Omental fat pad (tissue), 4 donors: ENCODE data around the gene HES1. TPM values are rescaled to one million over a fixed set of nuclear protein-coding genes. Genes with fewer than 3 reads are reported as not detected.

Experiments
- ATAC-seq: fragments of 150-250 bp; one replicate; pipeline ENCODE4 v1.9.1; 2016; ENCODE audit warnings: mild to moderate bottlenecking, moderate library complexity; ENCODE audit not compliant: low FRiP score
- DNase-seq: peaks from one replicate; pipeline ENCODE4 v3.0.0-alpha.2; 2019; ENCODE audit warnings: low spot score
- CTCF ChIP-seq, 3 donors: fragments of 450-650 bp; IDR thresholded peaks; one replicate each; pipeline ENCODE4 v1.5.1; 2016 to 2017; ENCODE audit warnings: antibody characterized with exemption in 3 of 3, mild to moderate bottlenecking in 3 of 3, moderate library complexity in 2 of 3
- total RNA-seq, 4 donors: library from RNA; depleted of rRNA; stranded (reverse); fragments of >200 nt; gene quantifications; one replicate each; pipeline ENCODE4 v1.1.0, GENCODE V29; 2016

Gene HES1
- total RNA-seq, 4 donors from 2014 or later = 8.3 to 23.9 (median 12.7) TPM

GRCh38 chr3:194102436-194102835, 33.5 kb upstream of the HES1 start:
- DNase-seq (no peak), ATAC-seq (no peak)
- no peak for TF ChIP-seq CTCF (IDR thresholded peaks at IDR 0.05)

- no peak for ATAC-seq
- DNase-seq = no peak
- TF ChIP-seq CTCF (IDR thresholded peaks at IDR 0.05) = no peak
Measured at GRCh38 chr3:194103505-194103904, 32.4 kb upstream of the HES1 start.

- ATAC-seq (no peak), DNase-seq (no peak)
- TF ChIP-seq CTCF (IDR thresholded peaks at IDR 0.05) = no peak
Measured at GRCh38 chr3:194103983-194104751, 31.8 kb upstream of the HES1 start.

GRCh38 chr3:194105292-194105691, 30.7 kb upstream of the HES1 start:
- no peak for DNase-seq

GRCh38 chr3:194107107-194107506, 28.8 kb upstream of the HES1 start:
- no peak for TF ChIP-seq CTCF (IDR thresholded peaks at IDR 0.05)
- no peak for ATAC-seq
- no peak for DNase-seq

More at GRCh38 chr3:194105292-194105691, 30.7 kb upstream of the HES1 start:
- no peak for TF ChIP-seq CTCF (IDR thresholded peaks at IDR 0.05)
- no peak for ATAC-seq

- ATAC-seq (no peak), DNase-seq (no peak)
- TF ChIP-seq CTCF (IDR thresholded peaks at IDR 0.05) = no peak
Measured at GRCh38 chr3:194109192-194109863, 26.6 kb upstream of the HES1 start.

- no peak for ATAC-seq
- TF ChIP-seq CTCF (IDR thresholded peaks at IDR 0.05) = no peak
- no peak for DNase-seq
Measured at GRCh38 chr3:194110483-194110882, 25.5 kb upstream of the HES1 start.
